BJ (cell line): ENCODE measurements around the gene PARD3B. TPM values are rescaled to one million over a fixed set of nuclear protein-coding genes. Genes with fewer than 3 reads are reported as not detected.

ENCODE experiments used
- CTCF ChIA-PET: fragments of 350-600 bp; formaldehyde crosslinking; extraction: SDS; loops from one replicate; lab custom pipeline; 2021; ENCODE audit warnings: antibody characterized with exemption, inconsistent platforms; lab: Yijun Ruan, JAX
- POLR2A ChIA-PET: fragments of 300-600 bp; sonication (Branson Sonifier 250); formaldehyde crosslinking; extraction: SDS; loops from one replicate; lab custom pipeline; 2021; ENCODE audit warnings: antibody characterized with exemption; lab: Charles Lee
- DNase-seq: peaks from one replicate; pipeline ENCODE4 v3.0.0-alpha.2; 2011; ENCODE audit warnings: low read depth
- H3K27me3 ChIP-seq: 2 replicates; pipeline ENCODE4 v1.6.0; 2011; ENCODE audit warnings: low read length; ENCODE audit not compliant: control insufficient read depth, insufficient read depth
- H3K36me3 ChIP-seq: 2 replicates; pipeline ENCODE4 v1.5.1; 2011; ENCODE audit warnings: low read length; ENCODE audit not compliant: control insufficient read depth, insufficient read depth
- H3K4me3 ChIP-seq: 2 replicates; pipeline ENCODE4 v1.5.1; 2011; ENCODE audit warnings: low read depth, mild to moderate bottlenecking, control low read depth, low read length
- polyA plus RNA-seq: library from polyadenylated mRNA; depleted of rRNA; stranded (reverse); fragments of >200 nt; gene quantifications from 2 replicates; pipeline ENCODE4 v1.2.3, GENCODE V29; 2011
- TF ChIP-seq, protein P1 (sequence below): IDR thresholded peaks from 2 replicates; pipeline ENCODE4 v1.5.1; 2011; ENCODE audit warnings: low read depth, mild to moderate bottlenecking, control low read depth, inconsistent platforms, low read length, moderate library complexity; ENCODE audit not compliant: insufficient read depth

PARD3B gene
- polyA plus RNA-seq, 1 experiment = 7.1 TPM

GRCh38 chr2:205527801-205528200, 982.5 kb downstream of the PARD3B start:
- no peak overlapping the region for H3K4me3 ChIP-seq
- POLR2A ChIA-PET = no interaction called here
- no peak for DNase-seq
- no peaks in the 10 kb centered on the region for H3K36me3 ChIP-seq
- CTCF ChIA-PET = no interaction called here
- H3K27me3 ChIP-seq = no peaks in the 10 kb centered on the region
- TF ChIP-seq, protein P1, sequence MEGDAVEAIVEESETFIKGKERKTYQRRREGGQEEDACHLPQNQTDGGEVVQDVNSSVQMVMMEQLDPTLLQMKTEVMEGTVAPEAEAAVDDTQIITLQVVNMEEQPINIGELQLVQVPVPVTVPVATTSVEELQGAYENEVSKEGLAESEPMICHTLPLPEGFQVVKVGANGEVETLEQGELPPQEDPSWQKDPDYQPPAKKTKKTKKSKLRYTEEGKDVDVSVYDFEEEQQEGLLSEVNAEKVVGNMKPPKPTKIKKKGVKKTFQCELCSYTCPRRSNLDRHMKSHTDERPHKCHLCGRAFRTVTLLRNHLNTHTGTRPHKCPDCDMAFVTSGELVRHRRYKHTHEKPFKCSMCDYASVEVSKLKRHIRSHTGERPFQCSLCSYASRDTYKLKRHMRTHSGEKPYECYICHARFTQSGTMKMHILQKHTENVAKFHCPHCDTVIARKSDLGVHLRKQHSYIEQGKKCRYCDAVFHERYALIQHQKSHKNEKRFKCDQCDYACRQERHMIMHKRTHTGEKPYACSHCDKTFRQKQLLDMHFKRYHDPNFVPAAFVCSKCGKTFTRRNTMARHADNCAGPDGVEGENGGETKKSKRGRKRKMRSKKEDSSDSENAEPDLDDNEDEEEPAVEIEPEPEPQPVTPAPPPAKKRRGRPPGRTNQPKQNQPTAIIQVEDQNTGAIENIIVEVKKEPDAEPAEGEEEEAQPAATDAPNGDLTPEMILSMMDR = no peak

DNA sequence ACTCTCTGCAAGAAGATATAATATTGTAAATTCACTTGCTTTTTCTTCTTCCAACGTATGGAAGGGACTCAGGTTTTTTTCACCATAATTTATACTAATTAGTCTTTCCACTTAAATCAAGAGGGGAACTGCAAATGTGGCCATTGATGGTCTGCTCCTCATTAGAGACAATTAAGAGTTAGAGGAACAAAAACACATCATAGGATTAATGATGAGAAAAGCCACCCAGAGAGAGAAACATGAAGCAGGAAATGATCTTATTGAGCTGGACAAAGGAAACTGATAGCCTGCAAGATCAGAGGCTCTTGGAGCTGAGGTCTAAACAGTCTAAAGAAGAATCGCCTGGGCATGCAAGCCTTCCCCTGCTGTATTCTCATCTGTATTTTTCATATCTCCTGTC, 985.8 kb downstream of the PARD3B start:
- Histone ChIP-seq H3K36me3 (no peaks in the 10 kb centered on the region), H3K27me3 (no peaks in the 10 kb centered on the region), H3K4me3 (no peak overlapping the region)
- ChIA-PET POLR2A (interaction anchor here (0.7 kb wide), 1 partner anchor 38 kb away, joined by 3 read pairs; no protein-coding TSS in a partner anchor), CTCF (interaction anchor here (1.5 kb wide), 1 partner anchor 9 kb away, joined by 3 read pairs; no protein-coding TSS in a partner anchor)
- TF ChIP-seq, protein P1 = no peak
- no peak for DNase-seq

GRCh38 chr2:205531489-205532148, 986.3 kb downstream of the PARD3B start:
- H3K27me3 ChIP-seq = no peaks in the 10 kb centered on the region
- no peak for DNase-seq
- TF ChIP-seq, protein P1 = no peak
- no peaks in the 10 kb centered on the region for H3K36me3 ChIP-seq
- POLR2A ChIA-PET = interaction anchor here (0.7 kb wide), 1 partner anchor 38 kb away, joined by 3 read pairs; no protein-coding TSS in a partner anchor
- no peak overlapping the region for H3K4me3 ChIP-seq
- CTCF ChIA-PET = interaction anchor here (0.5 to 1.5 kb wide), 2 partner anchors 8 to 11 kb away, joined by 3 read pairs; no protein-coding TSS in a partner anchor

GRCh38 chr2:205535001-205535400, 989.7 kb downstream of the PARD3B start:
- Histone ChIP-seq H3K4me3 (no peak overlapping the region), H3K36me3 (no peaks in the 10 kb centered on the region), H3K27me3 (no peaks in the 10 kb centered on the region)
- no peak for DNase-seq
- TF ChIP-seq, protein P1 = no peak
- ChIA-PET POLR2A (no interaction called here), CTCF (no interaction called here)

DNA sequence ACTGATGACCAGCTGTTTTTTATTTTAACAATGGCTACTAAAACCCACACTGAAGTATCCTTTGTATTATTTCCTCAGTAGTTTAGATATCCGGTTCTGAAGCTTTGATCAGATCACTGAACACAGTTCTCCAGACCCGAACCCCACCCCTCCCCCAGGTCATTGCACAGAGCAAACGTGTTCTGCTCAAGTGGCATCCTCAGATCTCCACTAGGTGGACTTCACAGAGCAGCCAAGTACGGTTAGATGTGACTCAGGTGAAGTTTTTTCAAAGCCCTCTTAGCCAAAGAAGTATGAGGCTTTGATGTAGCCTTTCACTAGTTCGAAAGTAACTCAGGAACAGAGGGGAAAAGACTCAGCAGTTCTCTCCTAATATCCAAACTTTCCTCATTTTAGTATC, 994.3 kb downstream of the PARD3B start:
- ChIA-PET CTCF (interaction anchor here (0.7 to 1.3 kb wide), 2 partner anchors 9 to 10 kb away, joined by 3 read pairs; no protein-coding TSS in a partner anchor), POLR2A (no interaction called here)
- Histone ChIP-seq H3K27me3 (no peaks in the 10 kb centered on the region), H3K4me3 (no peak overlapping the region), H3K36me3 (no peaks in the 10 kb centered on the region)
- no peak for DNase-seq
- TF ChIP-seq, protein P1 = no peak
